Measurements from ENCODE around the gene GFER.
"Not testable (repeated sequence)": the region's sequence is repeated elsewhere in the genome, so short reads cannot be mapped to it uniquely, and the experiment has no call there.

The GFER gene

GRCh38 chr16:1958143-1958491 is 25.9 kb upstream of the GFER start:
- not testable (repeated sequence) for DNase-seq

- no peak for DNase-seq
These were observed 25.2 kb upstream of the GFER start for GRCh38 chr16:1958715-1959268.

- peak; percentile 52 for DNase-seq
These were observed 24.5 kb upstream of the GFER start, which contains the start of gene NDUFB10 for GRCh38 chr16:1959269-1960039. Gene NDUFB10 (plus strand): TSS chr16:1959538. CDS start chr16:1959625, 87 bp downstream.

GRCh38 chr16:1960665-1961630 is 23.0 kb upstream of the GFER start:
- no peak for DNase-seq

GRCh38 chr16:1961651-1962067 is 22.3 kb upstream of the GFER start:
- no peak for DNase-seq

- not testable (repeated sequence) for DNase-seq
These were observed 21.5 kb upstream of the GFER start for GRCh38 chr16:1962161-1963153.

GRCh38 chr16:1963806-1964505 is 20.0 kb upstream of the GFER start:
- DNase-seq, result no peak

GRCh38 chr16:1964506-1965395 is 19.2 kb upstream of the GFER start, which contains the start of gene RPS2:
Gene RPS2 (minus strand): TSS chr16:1964826. CDS start chr16:1964625, 201 bp downstream.
- peak; percentile 96 for DNase-seq

GRCh38 chr16:1965396-1966001 is 18.5 kb upstream of the GFER start:
- no peak for DNase-seq

GRCh38 chr16:1966460-1966859 is 17.5 kb upstream of the GFER start, which contains the start of gene RNF151:
Gene RNF151 (plus strand): TSS chr16:1966856. CDS start chr16:1966882, 26 bp downstream.
- DNase-seq, result no peak

- no peak for DNase-seq
These were observed 15.6 kb upstream of the GFER start for GRCh38 chr16:1968146-1968953.

GRCh38 chr16:1971796-1972489 is 12.1 kb upstream of the GFER start, which contains the start of gene TBL3:
Gene TBL3 (plus strand): TSS chr16:1972053. CDS start chr16:1972165, 112 bp downstream.
- DNase-seq, result peak; percentile 82

- no peak for DNase-seq
These were observed 11.5 kb upstream of the GFER start for GRCh38 chr16:1972490-1972877.

- no peak for DNase-seq
These were observed 10.4 kb upstream of the GFER start for GRCh38 chr16:1973461-1974156.

GRCh38 chr16:1974157-1975070 is 9.6 kb upstream of the GFER start:
- DNase-seq, result no peak
